ENCODE results near the gene GIPR.
"Not testable (repeated sequence)": the region's sequence is repeated elsewhere in the genome, so short reads cannot be mapped to it uniquely, and the experiment has no call there.

GIPR gene

GRCh38 chr19:45646345-45646698, 21.7 kb upstream of the GIPR start:
- no peak for DNase-seq

GRCh38 chr19:45650722-45651121, 17.3 kb upstream of the GIPR start:
- no peak for DNase-seq

- no peak for DNase-seq
Observed at GRCh38 chr19:45653634-45654033, 14.4 kb upstream of the GIPR start.

GRCh38 chr19:45655073-45655472, 12.9 kb upstream of the GIPR start:
- DNase-seq, result no peak

- peak; percentile 78 for DNase-seq
Observed at GRCh38 chr19:45657520-45658167, 10.4 kb upstream of the GIPR start.

- no peak for DNase-seq
Observed at GRCh38 chr19:45659096-45659729, 8.8 kb upstream of the GIPR start.

- DNase-seq, result no peak
Observed at GRCh38 chr19:45660636-45661035, 7.4 kb upstream of the GIPR start.

- DNase-seq, result no peak
Observed at GRCh38 chr19:45663800-45664199, 4.2 kb upstream of the GIPR start.

GRCh38 chr19:45664575-45664974, 3.4 kb upstream of the GIPR start:
- no peak for DNase-seq

- no peak for DNase-seq
Observed at GRCh38 chr19:45668342-45668871, 386 bp downstream of the GIPR start.

GRCh38 chr19:45670670-45671453, 2.8 kb downstream of the GIPR start:
- peak; percentile 91 for DNase-seq

GRCh38 chr19:45674946-45675345, 6.9 kb downstream of the GIPR start:
- DNase-seq, result peak; percentile 18

- DNase-seq, result peak; percentile 61
Observed at GRCh38 chr19:45676851-45677263, 8.8 kb downstream of the GIPR start.

- DNase-seq, result peak; percentile 96
Observed at GRCh38 chr19:45677351-45678230, 9.6 kb downstream of the GIPR start.

GRCh38 chr19:45681391-45682015, 13.5 kb downstream of the GIPR start:
- peak; percentile 85 for DNase-seq

- no peak for DNase-seq
Observed at GRCh38 chr19:45682117-45682516, 14.1 kb downstream of the GIPR start.

GRCh38 chr19:45682908-45683307, 14.9 kb downstream of the GIPR start:
- DNase-seq, result no peak

- not testable (repeated sequence) for DNase-seq
Observed at GRCh38 chr19:45685045-45685444, 17.0 kb downstream of the GIPR start.

- DNase-seq, result no peak
Observed at GRCh38 chr19:45687599-45687998, 19.6 kb downstream of the GIPR start.

- peak; percentile 97 for DNase-seq
Observed at GRCh38 chr19:45691516-45692186, 23.6 kb downstream of the GIPR start, which contains the start of gene SNRPD2. SNRPD2 (minus strand) TSS chr19:45691953; CDS start chr19:45691888, 65 bp downstream.

Measured in NCI-H146 (cell line).